Thyroid gland (tissue), 4 donors: ENCODE measurements around the gene POLR2I. TPM values are rescaled to one million over a fixed set of nuclear protein-coding genes. Genes with fewer than 3 reads are reported as not detected.

Experiments
- DNase-seq, 2 donors: peaks; one replicate each; pipeline ENCODE4 v3.0.0-alpha.2; 2019
- H3K27ac ChIP-seq, 3 donors: fragments of 200-600 bp; sonication (generic); 1 replicate in 2 of 3; 2 replicates in 1 of 3; pipeline ENCODE4 v1.5.1; 2016 to 2019; ENCODE audit warnings: mild to moderate bottlenecking in 1 of 3, moderate library complexity in 1 of 3
- H3K27me3 ChIP-seq: fragments of 200-600 bp; sonication (generic); one replicate; pipeline ENCODE4 v1.5.1; 2019
- H3K36me3 ChIP-seq, 2 donors: fragments of 200-600 bp; sonication (generic); one replicate each; pipeline ENCODE4 v1.5.1; 2016 to 2019
- H3K4me1 ChIP-seq, 2 donors: fragments of 200-600 bp; sonication (generic); one replicate each; pipeline ENCODE4 v1.5.1; 2017 to 2019
- H3K4me3 ChIP-seq, 3 donors: fragments of 200-600 bp; sonication (generic); replicated peaks in 1 of 3; 1 replicate in 2 of 3; 2 replicates in 1 of 3; pipeline ENCODE4 v1.5.1; 2016; ENCODE audit warnings: mild to moderate bottlenecking in 1 of 3
- H3K9me3 ChIP-seq: fragments of 200-600 bp; sonication (generic); one replicate; pipeline ENCODE4 v1.5.1; 2017
- POLR2A ChIP-seq, 2 donors: fragments of 450-650 bp; IDR thresholded peaks; one replicate each; pipeline ENCODE4 v1.6.1; 2017; ENCODE audit warnings: antibody characterized with exemption in 2 of 2, mild to moderate bottlenecking in 2 of 2, moderate library complexity in 1 of 2
- WGBS, 2 donors: methylation state at CpG; one replicate each; pipeline ENCODE4 v1.1.5; 2017; 5-methylcytosine and 5-hydroxymethylcytosine counted together
- intact Hi-C: fragments of 100-400 bp; cut with DNase I; formaldehyde crosslinking; loops from one replicate; pipeline ENCODE4 v1.15.1; 2023
- total RNA-seq, 4 donors: library from RNA; depleted of rRNA; stranded (reverse); fragments of >200 nt; gene quantifications; one replicate each; pipeline ENCODE4 v1.2.3, GENCODE V29; 2016
- TF ChIP-seq, protein P1 (sequence below), 6 experiments: fragments of 200-600 bp in 3 of 6; fragments of 450-650 bp in 3 of 6; sonication (generic) in 3 of 6; IDR thresholded peaks; one replicate each; pipeline ENCODE4 v1.5.1; 2016 to 2019; ENCODE audit warnings: antibody characterized with exemption in 6 of 6, mild to moderate bottlenecking in 2 of 6, inconsistent platforms in 1 of 6, moderate library complexity in 1 of 6

The POLR2I gene
- total RNA-seq, 4 donors from 2014 or later: 53.7 to 101 (median 76.9) TPM

DNA sequence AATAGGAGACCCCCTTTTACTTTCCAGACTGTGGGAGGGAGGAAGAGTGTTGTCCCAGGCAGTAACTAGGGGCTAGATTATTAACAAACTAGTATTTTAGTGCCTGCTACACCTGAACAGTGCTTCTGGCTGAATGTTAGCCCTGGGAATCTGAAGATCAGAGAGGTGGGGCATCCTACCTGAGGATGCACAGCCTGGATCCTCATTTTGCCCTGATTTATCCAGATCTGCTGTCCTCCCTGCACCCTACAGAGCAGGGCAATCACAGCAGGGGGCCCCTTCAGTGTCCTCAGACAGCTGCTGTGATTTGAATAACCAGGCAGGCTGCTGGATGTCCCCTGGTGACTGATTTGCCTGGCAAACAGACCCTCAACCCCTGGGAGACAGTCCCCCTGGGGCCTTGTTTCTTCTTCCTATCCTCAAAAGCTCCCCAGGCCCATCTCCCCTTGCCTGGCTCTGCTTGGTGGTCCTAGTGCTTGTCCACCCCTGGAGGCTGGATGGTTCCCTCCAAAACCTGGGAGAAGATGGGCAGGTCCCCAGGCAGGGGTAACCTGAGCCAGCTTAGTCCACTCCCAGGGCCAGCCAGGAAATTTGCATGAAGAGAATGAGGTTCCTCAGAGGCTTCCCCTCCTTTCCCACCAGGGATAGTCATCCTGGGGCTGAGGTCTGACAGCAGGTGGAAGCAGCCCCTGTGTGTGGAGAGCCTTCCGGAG lies 4.0 kb downstream of the POLR2I start, which contains the start of gene OVOL3:
OVOL3 (plus strand) TSS at position 657 of the 713 bp plus-strand sequence. CDS start 60 bp downstream, outside the sequence.
- H3K27ac ChIP-seq: no peak within 1 kb of the TSS
- peaks cover 8 to 23% of the 10 kb centered on the region in 2 donors for H3K36me3 ChIP-seq
- H3K4me1 ChIP-seq: peaks cover 7 to 9% of the 10 kb centered on the region in 2 donors
- no peak for DNase-seq
- intact Hi-C loops: loop anchor here (5.0 kb wide), 1 partner anchor 53 kb away; no protein-coding TSS in a partner anchor
- no peak within 1 kb of the TSS for H3K4me3 ChIP-seq
- TF ChIP-seq, protein P1, sequence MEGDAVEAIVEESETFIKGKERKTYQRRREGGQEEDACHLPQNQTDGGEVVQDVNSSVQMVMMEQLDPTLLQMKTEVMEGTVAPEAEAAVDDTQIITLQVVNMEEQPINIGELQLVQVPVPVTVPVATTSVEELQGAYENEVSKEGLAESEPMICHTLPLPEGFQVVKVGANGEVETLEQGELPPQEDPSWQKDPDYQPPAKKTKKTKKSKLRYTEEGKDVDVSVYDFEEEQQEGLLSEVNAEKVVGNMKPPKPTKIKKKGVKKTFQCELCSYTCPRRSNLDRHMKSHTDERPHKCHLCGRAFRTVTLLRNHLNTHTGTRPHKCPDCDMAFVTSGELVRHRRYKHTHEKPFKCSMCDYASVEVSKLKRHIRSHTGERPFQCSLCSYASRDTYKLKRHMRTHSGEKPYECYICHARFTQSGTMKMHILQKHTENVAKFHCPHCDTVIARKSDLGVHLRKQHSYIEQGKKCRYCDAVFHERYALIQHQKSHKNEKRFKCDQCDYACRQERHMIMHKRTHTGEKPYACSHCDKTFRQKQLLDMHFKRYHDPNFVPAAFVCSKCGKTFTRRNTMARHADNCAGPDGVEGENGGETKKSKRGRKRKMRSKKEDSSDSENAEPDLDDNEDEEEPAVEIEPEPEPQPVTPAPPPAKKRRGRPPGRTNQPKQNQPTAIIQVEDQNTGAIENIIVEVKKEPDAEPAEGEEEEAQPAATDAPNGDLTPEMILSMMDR (IDR thresholded peaks at IDR 0.05): no peak
- no peak for TF ChIP-seq POLR2A (IDR thresholded peaks at IDR 0.05)
- no peaks in the 10 kb centered on the region for H3K9me3 ChIP-seq
- WGBS, 2 donors: 100% methylated on average over 1 of the region's 1 CpG
- no peaks in the 10 kb centered on the region for H3K27me3 ChIP-seq

DNA sequence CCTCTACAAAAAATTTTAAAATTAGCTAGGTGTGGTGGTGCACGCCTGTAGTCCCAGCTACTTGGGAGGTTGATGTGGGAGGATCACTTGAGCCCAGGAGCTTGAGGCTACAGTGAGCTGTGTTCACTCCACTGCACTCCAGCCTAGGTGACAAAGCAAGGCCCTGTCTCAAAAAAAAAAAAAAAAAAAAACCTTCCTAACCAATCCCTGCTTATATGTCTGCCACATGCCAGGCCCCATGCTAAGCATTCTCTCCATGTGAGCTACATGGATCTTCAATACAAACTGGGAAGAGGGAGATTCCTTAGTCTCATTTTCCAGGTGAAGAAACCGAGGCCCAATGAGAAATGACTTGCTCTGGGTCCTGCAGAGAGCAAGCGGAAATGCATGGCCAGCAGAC lies 6.0 kb downstream of the POLR2I start:
- WGBS, 2 donors: 93 to 100% methylated on average over 3 of the region's 3 CpGs
- Histone ChIP-seq H3K4me1 (peaks cover under 1 to 4% of the 10 kb centered on the region in 2 donors), H3K27ac (no peak overlapping the region), H3K4me3 (no peak overlapping the region), H3K9me3 (no peaks in the 10 kb centered on the region), H3K27me3 (no peaks in the 10 kb centered on the region), H3K36me3 (peaks cover 8 to 23% of the 10 kb centered on the region in 2 donors)
- no peak for TF ChIP-seq POLR2A (IDR thresholded peaks at IDR 0.05)
- TF ChIP-seq, protein P1 (IDR thresholded peaks at IDR 0.05): no peak
- no peak for DNase-seq
- intact Hi-C loops: no loop called here

DNA sequence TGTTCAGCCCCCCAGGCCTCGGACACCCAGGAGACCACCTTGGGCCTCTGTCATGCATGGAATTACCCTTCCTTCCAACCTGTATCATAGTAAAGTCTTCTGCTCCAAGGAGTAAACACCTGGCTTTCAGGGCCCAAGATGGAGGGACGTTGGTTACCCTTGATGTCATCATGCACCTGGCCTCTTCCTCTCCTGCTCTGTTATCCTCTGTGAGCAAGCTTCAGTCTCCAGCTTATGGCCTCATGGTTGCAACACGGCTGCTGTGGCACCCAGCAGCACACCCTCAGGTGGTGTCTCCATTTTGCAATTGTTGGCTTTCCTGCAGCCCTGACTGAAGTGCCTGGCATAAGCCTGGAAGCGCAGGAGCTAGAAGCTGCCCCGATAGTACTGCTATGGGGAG lies 7.7 kb downstream of the POLR2I start:
- Histone ChIP-seq H3K27me3 (no peaks in the 10 kb centered on the region), H3K4me3 (no peak overlapping the region), H3K36me3 (peaks cover 0 to 6% of the 10 kb centered on the region in 2 donors), H3K27ac (no peak overlapping the region), H3K9me3 (no peaks in the 10 kb centered on the region), H3K4me1 (no peaks in the 10 kb centered on the region)
- intact Hi-C loops: no loop called here
- TF ChIP-seq POLR2A (IDR thresholded peaks at IDR 0.05): no peak
- TF ChIP-seq, protein P1 (IDR thresholded peaks at IDR 0.05): no peak
- no peak for DNase-seq
- 91 to 100% methylated on average over 3 of the region's 5 CpGs for WGBS, 2 donors

DNA sequence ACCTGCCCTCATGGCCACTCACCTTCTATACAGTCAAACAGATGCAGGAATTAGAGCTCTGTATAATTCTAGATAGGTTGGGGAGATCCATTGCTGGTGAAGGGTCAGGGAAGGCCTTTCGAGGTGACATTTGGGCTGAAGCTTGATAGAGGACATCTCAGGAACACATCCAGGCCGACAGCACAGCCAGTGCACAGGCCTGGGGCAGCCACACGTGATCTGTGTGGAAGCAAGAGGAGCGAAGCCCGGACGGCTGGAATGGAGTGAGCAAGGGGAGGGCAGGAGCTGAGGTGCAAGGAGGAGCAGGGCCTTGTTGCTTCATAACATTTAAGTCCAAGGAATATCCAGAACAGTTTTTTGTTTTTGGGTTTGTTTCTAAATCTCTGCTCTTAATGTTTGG lies 8.2 kb downstream of the POLR2I start:
- Histone ChIP-seq H3K27ac (no peak overlapping the region), H3K36me3 (peaks cover 0 to 5% of the 10 kb centered on the region in 2 donors), H3K4me1 (no peaks in the 10 kb centered on the region), H3K4me3 (no peak overlapping the region), H3K27me3 (no peaks in the 10 kb centered on the region), H3K9me3 (no peaks in the 10 kb centered on the region)
- intact Hi-C loops: no loop called here
- 94 to 96% methylated on average over 6 of the region's 6 CpGs for WGBS, 2 donors
- TF ChIP-seq, protein P1 (IDR thresholded peaks at IDR 0.05): no peak
- TF ChIP-seq POLR2A (IDR thresholded peaks at IDR 0.05): no peak
- DNase-seq: no peak

DNA sequence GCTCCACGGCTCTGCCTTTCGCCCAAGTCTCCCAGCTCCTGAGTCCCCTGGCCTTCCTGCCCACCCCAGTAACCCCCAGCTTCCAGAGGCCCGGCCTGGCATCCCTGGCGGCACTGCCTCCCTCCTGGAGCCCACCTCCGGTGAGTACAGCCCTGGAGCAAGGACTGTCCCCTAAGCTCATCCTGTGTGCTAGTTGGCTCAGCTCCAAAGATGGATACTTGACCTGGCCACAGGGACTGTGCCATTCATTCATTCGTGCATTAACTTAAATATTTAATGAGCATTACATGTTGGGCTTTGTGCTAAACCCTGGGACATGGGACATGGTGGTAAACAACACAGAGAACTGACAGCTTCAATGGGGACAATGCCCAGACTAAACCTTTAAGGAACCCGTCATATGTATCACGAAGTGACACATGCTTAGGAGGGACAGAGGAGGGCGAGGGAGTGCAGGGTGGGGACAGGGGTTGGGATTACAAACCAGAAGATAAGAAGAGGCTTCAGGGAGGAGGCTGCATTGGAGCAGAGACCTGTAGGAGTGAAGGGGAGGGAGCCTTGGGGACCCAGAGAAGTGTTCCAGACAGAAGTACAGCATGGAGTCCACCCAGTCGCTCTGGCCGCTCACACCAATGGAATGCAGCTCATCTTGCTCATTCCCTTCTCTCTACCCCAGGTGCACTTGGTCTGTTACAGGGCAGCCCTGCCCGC lies 10.7 kb downstream of the POLR2I start:
- intact Hi-C loops: no loop called here
- TF ChIP-seq, protein P1 (IDR thresholded peaks at IDR 0.05): no peak
- no peak for TF ChIP-seq POLR2A (IDR thresholded peaks at IDR 0.05)
- Histone ChIP-seq H3K9me3 (no peaks in the 10 kb centered on the region), H3K27me3 (no peaks in the 10 kb centered on the region), H3K27ac (no peak overlapping the region), H3K36me3 (no peaks in the 10 kb centered on the region), H3K4me1 (no peaks in the 10 kb centered on the region), H3K4me3 (no peak overlapping the region)
- no peak for DNase-seq
- 85 to 90% methylated on average over 7 to 12 of the region's 12 CpGs for WGBS, 2 donors
